Muscle layer of colon (tissue), 2 donors: ENCODE measurements around the gene MATCAP1.
A peak's percentile ranks its signal among the peaks of the same experiment; 100 is the strongest.

Experiments used
- H3K27ac ChIP-seq: one replicate; pipeline ENCODE4 v1.7.0; 2013; ENCODE audit warnings: low read depth, mild to moderate bottlenecking, low read length, moderate library complexity
- H3K27me3 ChIP-seq, 2 donors: one replicate each; pipeline ENCODE4 v1.7.0; 2013; ENCODE audit warnings: low read length in 2 of 2, mild to moderate bottlenecking in 2 of 2; ENCODE audit not compliant: insufficient read depth in 2 of 2, control insufficient read depth in 1 of 2
- H3K36me3 ChIP-seq: one replicate; pipeline ENCODE4 v1.7.0; 2013; ENCODE audit warnings: mild to moderate bottlenecking, low read length; ENCODE audit not compliant: insufficient read depth
- H3K4me1 ChIP-seq: one replicate; pipeline ENCODE4 v1.7.0; 2013; ENCODE audit warnings: mild to moderate bottlenecking, low read length; ENCODE audit not compliant: insufficient read depth
- H3K4me3 ChIP-seq, 2 donors: one replicate each; pipeline ENCODE4 v1.7.0; 2013; ENCODE audit warnings: low read length in 2 of 2, low read depth in 1 of 2, mild to moderate bottlenecking in 1 of 2, moderate library complexity in 1 of 2
- H3K9ac ChIP-seq: one replicate; pipeline ENCODE4 v1.7.0; 2013; ENCODE audit warnings: low read length
- H3K9me3 ChIP-seq: one replicate; pipeline ENCODE4 v1.7.0; 2013; ENCODE audit warnings: mild to moderate bottlenecking, low read length
- donor health status: abdominal sarcoma.
- donor health status: Adenocarcinoma of cecum.

Gene MATCAP1

GRCh38 chr16:67195676-67196075 is 11.9 kb upstream of the MATCAP1 start:
- H3K4me3 ChIP-seq = no peak overlapping the region
- H3K27ac ChIP-seq = no peak overlapping the region
- H3K9me3 ChIP-seq = no peaks in the 10 kb centered on the region
- H3K36me3 ChIP-seq = peaks cover 49% of the 10 kb centered on the region
- no peaks in the 10 kb centered on the region for H3K27me3 ChIP-seq
- peaks cover 26% of the 10 kb centered on the region for H3K4me1 ChIP-seq
- no peak overlapping the region for H3K9ac ChIP-seq

GRCh38 chr16:67194260-67194659 is 10.5 kb upstream of the MATCAP1 start:
- Histone ChIP-seq H3K4me1 (peaks cover 26% of the 10 kb centered on the region), H3K9me3 (no peaks in the 10 kb centered on the region), H3K27me3 (no peaks in the 10 kb centered on the region), H3K36me3 (peaks cover 49% of the 10 kb centered on the region), H3K4me3 (no peak overlapping the region), H3K9ac (no peak overlapping the region), H3K27ac (no peak overlapping the region)

GRCh38 chr16:67193536-67193935 is 9.8 kb upstream of the MATCAP1 start:
- Histone ChIP-seq H3K27ac (no peak overlapping the region), H3K4me1 (peaks cover 26% of the 10 kb centered on the region), H3K9me3 (no peaks in the 10 kb centered on the region), H3K36me3 (peaks cover 49% of the 10 kb centered on the region), H3K9ac (no peak overlapping the region), H3K4me3 (peak overlapping the region in 1 of 2 donors; percentile 91), H3K27me3 (no peaks in the 10 kb centered on the region)

GRCh38 chr16:67192781-67193361 is 9.1 kb upstream of the MATCAP1 start:
- Histone ChIP-seq H3K9ac (peak overlapping the region; percentile 79), H3K4me1 (peaks cover 26% of the 10 kb centered on the region), H3K36me3 (peaks cover 44% of the 10 kb centered on the region), H3K27me3 (no peaks in the 10 kb centered on the region), H3K9me3 (no peaks in the 10 kb centered on the region), H3K27ac (peak overlapping the region; percentile 80), H3K4me3 (peak overlapping the region; percentile 47 to 91)

- peaks cover 26% of the 10 kb centered on the region for H3K4me1 ChIP-seq
- peak within 1 kb of the TSS; percentile 80 for H3K27ac ChIP-seq
- peaks cover 36% of the 10 kb centered on the region for H3K36me3 ChIP-seq
These were observed 8.4 kb upstream of the MATCAP1 start, which contains the start of gene E2F4 for GRCh38 chr16:67191995-67192681. Gene E2F4, plus strand, starts transcription at chr16:67192155. Its CDS starts 73 bp downstream, at chr16:67192228.

GRCh38 chr16:67191411-67191994 is 7.7 kb upstream of the MATCAP1 start:
- H3K9me3 ChIP-seq = no peaks in the 10 kb centered on the region
- H3K9ac ChIP-seq = no peak overlapping the region
- peak overlapping the region in 1 of 2 donors; percentile 91 for H3K4me3 ChIP-seq
- no peak overlapping the region for H3K27ac ChIP-seq
- peaks cover 30% of the 10 kb centered on the region for H3K36me3 ChIP-seq
- peaks cover 26% of the 10 kb centered on the region for H3K4me1 ChIP-seq
- no peaks in the 10 kb centered on the region for H3K27me3 ChIP-seq

More at GRCh38 chr16:67191995-67192681, 8.4 kb upstream of the MATCAP1 start, which contains the start of gene E2F4:
- Histone ChIP-seq H3K9me3 (no peaks in the 10 kb centered on the region), H3K27me3 (no peaks in the 10 kb centered on the region), H3K4me3 (peak within 1 kb of the TSS; percentile 47 to 91), H3K9ac (peak within 1 kb of the TSS; percentile 79)

GRCh38 chr16:67190448-67191399 is 7.0 kb upstream of the MATCAP1 start:
- H3K4me3 ChIP-seq = no peak overlapping the region
- H3K9ac ChIP-seq = no peak overlapping the region
- no peaks in the 10 kb centered on the region for H3K27me3 ChIP-seq
- peaks cover 22% of the 10 kb centered on the region for H3K36me3 ChIP-seq
- no peaks in the 10 kb centered on the region for H3K9me3 ChIP-seq
- H3K4me1 ChIP-seq = peaks cover 28% of the 10 kb centered on the region
- H3K27ac ChIP-seq = no peak overlapping the region

GRCh38 chr16:67190041-67190440 is 6.3 kb upstream of the MATCAP1 start, which contains the start of gene EXOC3L1:
Gene EXOC3L1, minus strand, starts transcription at chr16:67190136. Its CDS starts 460 bp downstream, at chr16:67189676.
- Histone ChIP-seq H3K4me3 (no peak within 1 kb of the TSS), H3K27me3 (no peaks in the 10 kb centered on the region), H3K9ac (no peak within 1 kb of the TSS), H3K36me3 (peaks cover 15% of the 10 kb centered on the region), H3K9me3 (no peaks in the 10 kb centered on the region), H3K4me1 (peaks cover 34% of the 10 kb centered on the region), H3K27ac (no peak within 1 kb of the TSS)

GRCh38 chr16:67188798-67189197 is 5.0 kb upstream of the MATCAP1 start:
- no peak overlapping the region for H3K4me3 ChIP-seq
- no peaks in the 10 kb centered on the region for H3K9me3 ChIP-seq
- H3K27me3 ChIP-seq = no peaks in the 10 kb centered on the region
- H3K36me3 ChIP-seq = peaks cover 3% of the 10 kb centered on the region
- H3K27ac ChIP-seq = no peak overlapping the region
- peaks cover 37% of the 10 kb centered on the region for H3K4me1 ChIP-seq
- no peak overlapping the region for H3K9ac ChIP-seq

- Histone ChIP-seq H3K27me3 (no peaks in the 10 kb centered on the region), H3K4me3 (no peak overlapping the region), H3K36me3 (no peaks in the 10 kb centered on the region), H3K9ac (no peak overlapping the region), H3K27ac (no peak overlapping the region), H3K4me1 (peaks cover 34% of the 10 kb centered on the region), H3K9me3 (no peaks in the 10 kb centered on the region)
These were observed 4.6 kb upstream of the MATCAP1 start for GRCh38 chr16:67188323-67188722.
